Amygdala (tissue), 56 donors: ENCODE results near the gene IL11.
"Not testable (repeated sequence)": the region's sequence is repeated elsewhere in the genome, so short reads cannot be mapped to it uniquely, and the experiment has no call there.

Experiments
- DNase-seq, 56 donors: peaks; one replicate each; lab custom pipeline; 2025; lab: John Stamatoyannopoulos, UW

Gene IL11

DNA sequence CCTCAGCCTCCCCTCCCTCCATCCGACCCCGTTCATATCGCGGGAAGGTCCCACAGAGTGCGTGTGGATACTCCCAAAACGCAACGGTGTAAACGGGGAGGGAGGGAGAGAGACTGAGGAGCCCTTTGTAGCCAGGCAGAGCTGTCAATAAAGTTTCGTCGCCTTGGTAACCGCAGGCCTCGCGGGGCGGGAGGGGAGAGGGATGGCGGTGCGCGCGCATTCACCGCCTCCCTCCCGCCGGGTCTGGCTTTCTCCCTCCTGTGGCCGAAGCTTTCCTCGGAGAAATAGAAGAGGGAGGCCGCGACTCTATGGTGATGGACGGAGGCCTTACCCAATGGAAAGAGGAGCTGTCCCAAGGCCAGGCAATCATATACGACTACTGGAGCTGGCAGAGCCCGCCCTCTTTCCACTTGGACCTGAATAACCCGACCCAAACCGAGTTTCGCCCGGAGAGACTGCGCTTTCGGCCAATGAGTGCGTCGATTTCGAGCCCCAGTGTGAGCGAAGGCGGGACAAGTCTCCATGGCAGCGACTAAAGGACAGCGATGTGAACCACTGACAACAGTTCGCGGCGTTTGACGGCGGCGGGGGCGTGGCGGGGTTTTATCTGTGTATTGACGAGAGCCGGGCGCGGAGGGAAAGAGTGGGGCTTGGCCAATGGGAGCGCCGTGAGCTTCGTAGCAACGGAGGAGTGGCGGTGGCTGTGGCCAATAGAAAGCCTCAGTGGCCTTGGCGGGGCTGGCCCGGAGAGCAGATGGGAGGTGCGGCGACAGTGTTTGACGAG, 31.0 kb downstream of the IL11 start, which contains the start of gene KMT5C:
Gene KMT5C, plus strand, starts transcription at position 772 of the 784 bp plus-strand sequence. CDS start 2,061 bp downstream, outside the sequence.
- peak; percentile 91 to 100 (median 100) for DNase-seq

DNA sequence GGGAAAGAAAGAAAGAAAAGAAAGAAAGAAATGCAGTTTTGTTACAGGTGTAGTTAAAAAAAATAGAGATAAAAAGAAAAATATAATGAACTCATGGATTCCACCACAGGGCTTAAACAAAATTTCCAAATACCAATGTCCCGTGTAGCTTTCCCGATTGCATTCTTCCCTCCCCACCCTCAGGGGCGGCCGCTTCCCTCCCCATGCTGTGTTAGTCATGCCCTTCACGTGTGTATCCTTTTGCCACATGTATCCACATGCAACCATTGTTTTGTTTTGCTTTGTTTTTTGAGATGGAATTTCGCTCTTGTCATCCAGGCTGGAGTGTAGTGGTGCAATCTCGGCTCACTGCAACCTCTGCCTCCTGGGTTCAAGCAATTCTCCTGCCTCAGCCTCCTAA, 34.2 kb downstream of the IL11 start:
- DNase-seq, result no peak

DNA sequence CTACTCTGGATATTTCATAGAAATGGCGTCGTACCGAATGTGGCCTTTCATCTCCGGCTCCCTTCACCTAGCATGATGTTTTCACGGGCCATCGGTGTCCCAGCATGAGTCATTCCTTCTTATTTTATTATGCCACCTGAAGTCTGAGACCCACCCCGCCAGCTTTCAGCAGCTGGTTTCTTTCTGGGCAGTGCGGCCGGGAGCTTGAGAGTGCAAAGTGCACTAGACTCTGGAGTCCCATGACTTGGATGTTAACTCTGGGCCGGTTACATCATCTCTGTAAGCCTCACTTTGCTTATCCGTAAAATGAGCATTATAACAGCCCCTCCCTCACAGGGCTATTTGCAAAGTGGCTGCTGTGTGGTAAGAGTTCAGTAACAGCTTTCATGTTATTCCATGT, 36.4 kb downstream of the IL11 start:
- no peak for DNase-seq

DNA sequence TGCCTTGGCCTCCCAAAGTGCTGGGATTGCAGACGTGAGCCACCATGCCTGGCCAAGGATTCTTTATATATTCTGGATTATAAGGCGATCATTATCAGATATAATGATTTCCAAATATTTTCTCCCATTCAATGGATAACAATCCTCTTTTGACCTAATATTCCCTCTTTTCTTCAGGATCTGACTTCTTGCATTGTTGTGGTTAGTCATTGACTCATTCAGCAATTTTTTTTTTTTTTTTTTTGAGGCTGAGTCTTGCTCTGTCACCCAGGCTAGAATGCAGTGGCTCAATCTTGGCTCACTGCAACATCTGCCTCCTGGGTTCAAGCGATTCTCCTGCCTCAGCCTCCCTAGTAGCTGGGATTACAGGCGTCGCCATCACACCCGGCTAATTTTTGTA, 40.5 kb downstream of the IL11 start:
- DNase-seq, result not testable (repeated sequence)

DNA sequence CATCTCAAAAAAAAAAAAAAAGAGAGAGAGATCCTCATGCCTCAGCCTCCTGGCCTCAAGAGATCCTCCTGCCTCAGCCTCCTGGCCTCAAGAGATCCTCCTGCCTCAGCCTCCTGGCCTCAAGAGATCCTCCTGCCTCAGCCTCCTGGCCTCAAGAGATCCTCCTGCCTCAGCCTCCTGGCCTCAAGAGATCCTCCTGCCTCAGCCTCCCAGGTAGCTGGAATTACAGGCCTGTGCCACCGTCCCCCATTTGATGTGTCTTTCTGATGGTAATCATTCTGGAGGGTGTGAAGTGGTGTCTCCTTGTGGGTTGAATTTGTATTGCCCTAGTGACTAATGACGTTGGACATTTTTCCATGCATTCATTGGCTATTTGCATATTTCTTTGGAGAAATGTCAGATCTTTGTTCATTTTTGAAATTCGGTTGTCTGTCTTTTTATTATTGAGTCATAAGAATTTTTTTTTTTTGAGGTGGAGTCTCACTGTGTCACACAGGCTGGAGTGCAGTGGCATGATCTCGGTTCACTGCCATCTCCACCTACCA, 41.4 kb downstream of the IL11 start:
- DNase-seq, result not testable (repeated sequence)

DNA sequence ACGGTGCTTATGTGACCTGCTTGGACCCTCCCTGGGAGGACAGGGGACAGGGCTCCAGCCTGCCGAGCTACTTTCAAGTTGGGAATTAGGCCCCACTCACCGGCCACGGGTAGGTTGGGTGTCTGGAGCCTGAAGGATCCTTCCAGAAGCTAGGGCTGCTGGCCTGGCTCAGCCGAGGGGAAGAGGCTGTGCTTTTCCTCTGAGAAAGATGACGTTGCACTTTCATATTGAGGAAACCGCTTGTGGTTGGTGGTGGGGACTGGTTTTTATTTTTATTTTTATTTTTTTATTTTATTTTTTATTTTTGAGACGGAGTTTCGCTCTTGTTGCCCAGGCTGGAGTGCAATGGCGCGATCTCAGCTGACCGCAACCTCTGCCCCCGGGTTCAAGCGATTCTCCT, 45.1 kb downstream of the IL11 start, which contains the start of gene TMEM150B:
Gene TMEM150B, minus strand, starts transcription at position 170 of the 400 bp plus-strand sequence. CDS start 4,305 bp downstream, outside the sequence.
- no peak for DNase-seq

DNA sequence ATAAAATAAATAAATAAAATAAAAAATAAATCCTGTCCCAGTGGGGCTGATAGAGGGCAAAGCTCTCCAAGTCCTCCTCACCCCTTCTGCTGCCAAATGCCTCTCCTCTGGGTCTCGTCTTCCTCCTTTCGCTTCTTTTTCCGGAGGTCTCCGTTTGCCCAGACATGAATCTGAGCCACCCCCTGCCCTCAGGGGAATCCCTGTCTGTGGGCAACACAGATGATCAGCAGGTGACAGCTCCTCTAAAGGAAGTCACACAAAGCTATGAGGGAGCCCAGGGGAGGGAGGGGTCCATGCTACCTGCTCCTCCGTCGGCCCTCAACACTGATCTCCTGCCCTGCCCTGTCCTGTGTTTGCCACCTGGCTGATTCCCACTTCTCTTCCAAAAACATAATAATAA, 45.6 kb downstream of the IL11 start:
- DNase-seq, result no peak

DNA sequence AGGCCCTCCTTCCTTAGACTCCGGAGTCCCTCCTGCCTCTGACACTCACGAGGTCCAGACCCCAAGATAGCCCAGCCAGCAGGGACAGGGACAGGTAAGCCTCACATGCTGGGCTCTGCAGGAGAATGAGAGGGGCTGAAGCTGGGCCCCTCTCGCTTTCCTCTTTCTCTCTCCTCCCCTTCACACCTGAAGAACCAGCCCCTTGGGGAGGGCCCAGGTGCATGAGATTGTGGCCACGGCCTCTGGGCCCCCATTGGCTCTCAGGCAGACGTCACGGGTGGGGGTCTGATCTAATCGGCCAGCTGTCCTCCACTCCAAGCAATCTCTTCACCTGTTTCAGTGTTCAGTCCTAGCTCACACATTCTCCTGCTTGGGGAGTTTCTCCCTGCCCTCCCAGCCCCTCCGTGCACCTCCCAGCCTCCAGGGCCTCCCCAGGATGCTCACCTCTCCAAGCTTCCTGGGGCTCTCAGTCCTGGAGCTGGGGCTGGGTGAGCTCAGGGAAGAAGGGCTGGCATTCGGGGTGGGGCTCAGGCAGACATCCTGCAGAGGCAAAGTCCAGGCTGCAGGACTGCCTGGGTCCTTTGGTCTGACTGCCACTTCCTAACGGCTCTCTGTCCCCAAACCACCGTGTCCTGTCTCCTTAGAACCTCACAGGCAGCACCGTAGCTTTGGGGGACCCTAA, 47.9 kb downstream of the IL11 start:
- no peak for DNase-seq

DNA sequence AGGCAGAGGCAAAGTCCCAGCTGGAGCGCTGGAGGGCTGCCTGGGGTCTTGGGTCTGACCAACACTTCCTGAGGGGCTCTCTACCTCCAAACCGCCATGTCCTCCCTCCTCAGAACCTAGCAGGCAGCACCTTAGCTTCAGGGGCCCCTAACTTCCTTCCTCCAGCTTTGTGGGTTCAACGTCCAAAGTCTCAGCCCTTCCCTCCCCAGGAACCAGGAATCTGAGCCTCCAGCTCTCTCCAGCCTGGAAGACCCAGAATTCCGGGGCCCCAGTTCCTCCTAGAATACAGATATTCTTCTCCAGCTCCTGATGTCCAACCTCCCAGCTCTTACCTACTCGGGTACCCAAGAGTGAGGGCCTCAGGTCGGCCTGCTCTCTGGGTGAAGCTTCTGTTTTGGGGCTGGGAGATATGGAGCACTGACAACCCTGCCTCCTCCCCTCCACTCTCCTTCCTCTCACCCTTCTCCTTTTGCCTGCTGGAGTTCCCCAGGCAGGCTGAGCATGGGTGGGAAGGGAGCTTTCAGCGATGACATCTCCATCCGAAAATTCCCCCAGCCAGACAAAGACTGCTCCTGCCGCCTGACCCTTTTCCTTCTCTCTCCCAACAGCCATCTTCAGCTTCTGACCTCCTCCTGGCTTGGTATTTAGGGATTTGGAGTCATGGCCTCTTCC, 48.7 kb downstream of the IL11 start:
- no peak for DNase-seq

DNA sequence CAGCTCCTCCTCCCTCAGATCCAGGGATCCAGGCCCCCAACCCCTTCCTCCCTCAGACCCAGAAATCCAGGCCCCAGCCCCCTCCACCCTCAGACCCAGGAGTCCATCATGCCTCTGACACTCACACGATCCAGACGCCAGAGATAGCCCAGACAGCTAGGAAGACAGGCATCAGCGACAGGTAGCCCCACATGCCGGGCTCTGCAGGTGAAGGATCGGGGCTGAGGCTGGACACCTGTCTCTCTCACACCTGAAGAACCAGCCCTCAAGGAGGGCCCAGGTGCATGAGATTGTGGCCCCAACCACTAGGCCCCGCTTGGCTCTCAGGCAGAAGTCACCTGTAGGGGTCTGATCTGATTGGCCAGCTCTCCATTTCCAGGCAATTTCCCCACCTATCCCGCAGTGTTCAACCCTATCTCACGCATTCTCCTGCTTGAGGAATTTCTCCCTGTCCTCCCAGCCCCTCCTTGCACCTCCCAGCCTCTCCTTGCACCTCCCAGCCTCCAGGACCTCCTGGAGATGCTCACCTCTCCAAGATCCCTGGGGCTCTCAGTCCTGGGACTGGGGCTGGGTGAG, 49.3 kb downstream of the IL11 start:
- DNase-seq, result no peak

DNA sequence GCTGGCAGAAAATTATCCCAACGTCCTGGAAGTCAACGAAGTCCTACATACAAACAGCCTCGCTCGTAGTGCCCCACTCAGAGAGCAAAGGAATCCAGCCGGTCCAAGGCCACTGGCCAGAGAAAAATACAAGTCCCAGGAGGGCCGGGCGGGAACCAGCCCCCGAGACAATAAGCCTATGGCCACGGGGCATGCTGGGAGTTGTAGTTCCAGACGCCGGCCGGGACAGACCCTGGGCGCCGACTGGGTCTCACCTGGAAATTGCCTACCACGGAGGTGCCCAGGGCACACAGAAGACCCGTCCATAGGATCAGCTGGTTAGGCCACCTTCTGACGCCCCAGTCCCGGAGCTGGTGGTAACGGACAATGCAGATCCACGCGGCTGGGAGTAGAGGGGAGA, 50.5 kb downstream of the IL11 start:
- peak in 24 of 56 donors; percentile 4 to 70 (median 26) for DNase-seq

DNA sequence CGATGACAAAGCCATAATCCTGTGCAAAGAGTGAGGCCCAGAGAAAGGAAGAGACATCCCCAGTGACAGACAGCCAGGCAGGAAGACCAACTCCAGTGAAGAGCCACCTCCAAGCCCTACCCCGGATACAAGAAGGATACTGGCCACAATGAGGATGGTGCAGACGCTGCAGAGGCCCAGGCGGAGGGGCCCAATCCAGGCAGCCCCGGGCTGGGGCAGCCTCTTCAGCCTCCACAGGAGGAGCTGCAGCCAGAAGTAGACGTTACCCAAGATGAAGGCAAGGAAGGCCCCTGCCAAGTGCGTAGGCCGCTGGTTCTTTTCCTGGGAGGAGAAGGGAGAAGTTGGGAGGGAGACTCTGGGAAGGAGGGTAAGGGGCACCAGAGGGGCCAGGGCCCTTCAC, 53.6 kb downstream of the IL11 start:
- no peak for DNase-seq

DNA sequence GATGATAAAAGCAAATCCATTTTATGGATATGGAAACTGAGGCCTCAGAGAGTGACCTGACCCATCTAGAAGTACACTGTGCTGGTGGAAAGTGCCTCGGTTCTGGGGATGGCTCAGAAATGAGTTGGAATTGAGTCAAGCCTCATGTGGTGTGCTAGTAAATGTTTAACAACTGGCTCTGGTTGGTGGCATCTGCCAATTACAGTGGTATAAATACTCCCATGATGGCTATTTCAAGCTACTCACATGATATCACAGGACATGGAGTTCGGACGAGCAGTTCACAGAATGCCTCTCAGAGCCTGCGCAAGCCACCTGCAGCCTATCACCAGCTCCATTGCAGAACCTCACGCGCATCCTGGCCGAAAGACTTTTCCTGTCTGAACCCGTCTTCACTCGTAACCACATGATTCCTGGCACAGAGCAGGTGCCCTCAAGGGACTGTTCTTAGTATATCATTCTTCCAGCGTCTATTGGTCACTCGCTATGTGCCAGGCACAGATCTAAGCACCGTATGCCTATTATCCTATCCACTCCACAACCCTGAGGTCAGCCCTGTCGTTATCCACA, 54.2 kb downstream of the IL11 start:
- no peak for DNase-seq

DNA sequence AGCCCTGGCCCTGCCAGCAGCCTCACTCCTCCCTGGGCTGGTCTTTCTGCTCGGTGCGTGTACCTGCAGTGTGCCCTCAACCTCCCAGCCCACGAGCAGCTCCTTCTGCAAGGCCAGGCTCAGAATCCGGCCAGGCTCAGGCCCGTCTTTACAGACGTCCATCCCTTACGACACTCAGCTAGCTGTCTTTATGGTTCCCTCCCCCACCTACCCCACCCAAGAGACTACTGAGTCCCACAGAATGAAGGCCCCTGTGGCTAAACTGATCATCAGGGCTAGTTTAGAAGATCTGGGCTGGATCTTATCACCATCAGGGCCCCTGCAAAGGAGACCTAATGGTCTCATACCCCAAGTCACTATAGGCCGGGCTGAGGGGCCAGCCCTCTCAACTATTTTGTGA, 55.9 kb downstream of the IL11 start:
- no peak for DNase-seq
